K562 (cell line): ENCODE data around the gene RBM22. TPM values are rescaled to one million over a fixed set of nuclear protein-coding genes. Genes with fewer than 3 reads are reported as not detected.

ENCODE experiments used
- CEBPB ChIP-seq: fragments of 450-650 bp; IDR thresholded peaks from 2 replicates; pipeline ENCODE4 v1.6.1; 2016; ENCODE audit warnings: missing genetic modification characterization, missing compliant biosample characterization
- DNMT1 ChIP-seq: fragments of 450-650 bp; IDR thresholded peaks from 2 replicates; pipeline ENCODE4 v1.6.1; 2016; ENCODE audit warnings: antibody characterized with exemption, mild to moderate bottlenecking
- ELF4 ChIP-seq: fragments of 450-650 bp; formaldehyde crosslinking; IDR thresholded peaks from 2 replicates; pipeline ENCODE4 v1.4.0; 2022; ENCODE audit warnings: missing genetic modification characterization
- KLF6 ChIP-seq: fragments of 250-450 bp; sonication (Bioruptor Pico); IDR thresholded peaks from 2 replicates; pipeline ENCODE4 v1.4.0; 2020; ENCODE audit warnings: mild to moderate bottlenecking, moderate library complexity, borderline replicate concordance
- MEF2D ChIP-seq: conservative IDR thresholded peaks from 2 replicates; pipeline ENCODE4 v1.6.1; 2016; ENCODE audit warnings: low read depth, missing genetic modification characterization, missing compliant biosample characterization
- ZKSCAN1 ChIP-seq: fragments of 150-350 bp; IDR thresholded peaks from 2 replicates; pipeline ENCODE4 v1.6.1; 2016; ENCODE audit warnings: low read depth, low read length
- ZNF384 ChIP-seq: IDR thresholded peaks from 2 replicates; pipeline ENCODE4 v1.6.1; 2012; ENCODE audit warnings: low read depth, low read length, improper control_type of control experiment
- ZNF407 ChIP-seq: fragments of 450-650 bp; IDR thresholded peaks from 2 replicates; pipeline ENCODE4 v1.6.1; 2016; ENCODE audit warnings: low read depth
- polyA plus RNA-seq, 8 experiments: library from polyadenylated mRNA; depleted of rRNA in 4 of 8; stranded (reverse) in 5 of 8; unstranded in 3 of 8; fragments of >200 nt; fragmentation: Nextera tagmentation in 2 of 8; fragmentation: Illumina TruSeq in 1 of 8; extraction: Ambion mirVana in 2 of 8; extraction: Trizol in 1 of 8; gene quantifications; 2 replicates each; pipeline versions ENCODE4 v1.2.1 to v1.2.3, GENCODE V29; 2011 to 2014; ENCODE audit warnings: inconsistent platforms in 1 of 8, missing spikeins in 1 of 8
- total RNA-seq, 7 experiments: library from RNA; depleted of rRNA in 6 of 7; stranded (reverse); fragments of >200 nt in 6 of 7; fragmentation: Illumina TruSeq in 2 of 7; extraction: Trizol in 2 of 7; gene quantifications; 2 replicates each; pipeline versions ENCODE4 v1.2.1 to v1.2.3, GENCODE V29; 2011 to 2021; ENCODE audit warnings: low replicate concordance in 1 of 7
- TF ChIP-seq, protein P1 (sequence below), 2 experiments: fragments of 450-650 bp; IDR thresholded peaks; 2 replicates each; pipeline ENCODE4 v1.6.1; 2016; ENCODE audit warnings: mild to moderate bottlenecking in 2 of 2, borderline replicate concordance in 1 of 2, low read depth in 1 of 2, moderate library complexity in 1 of 2

The RBM22 gene
- total and polyA plus RNA-seq, 9 of the 15 experiments (the other 6 are each of a cell fraction or from before 2014, with no cell fraction given) = 31.3 to 82.2 (median 44.8) TPM

DNA sequence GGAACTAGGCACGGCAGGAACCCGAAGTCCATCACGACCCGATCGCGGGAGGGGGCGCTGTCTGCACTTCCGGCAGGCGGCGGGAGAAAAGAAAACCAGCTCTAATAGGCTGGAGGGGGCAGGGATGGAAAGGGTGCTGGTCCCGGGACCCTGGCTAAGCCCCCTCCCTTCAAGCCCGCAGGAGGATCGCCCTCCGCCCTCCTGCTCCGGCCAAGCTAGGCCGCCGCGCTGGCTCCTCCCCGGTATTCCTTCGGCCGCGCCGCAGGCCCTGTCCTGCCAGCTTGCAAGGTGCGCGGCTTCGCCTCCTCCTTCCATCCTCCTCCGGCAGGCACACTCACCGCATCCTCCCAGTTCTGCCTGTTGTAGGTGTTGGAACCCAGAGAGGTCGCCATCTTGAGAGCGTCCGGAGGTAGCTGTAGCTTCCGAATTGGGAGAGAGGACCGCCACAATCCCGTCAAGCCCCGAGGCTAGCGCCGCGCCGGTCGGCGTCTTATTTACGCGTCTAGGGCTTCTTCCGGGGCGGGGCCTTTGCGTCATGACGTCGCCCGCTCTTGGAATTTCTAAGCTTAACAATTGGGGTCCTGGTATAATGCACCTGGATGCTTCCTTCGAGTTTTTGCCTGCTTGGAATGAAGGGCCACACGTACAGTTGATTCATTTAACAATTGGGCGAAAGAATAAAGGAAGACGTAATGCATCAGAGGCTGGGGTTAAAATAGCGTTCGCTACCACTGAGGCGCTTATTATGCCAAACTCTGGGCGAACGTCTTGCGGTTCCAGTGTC, at the start of gene RBM22 (continued):
- TF ChIP-seq, protein P1, sequence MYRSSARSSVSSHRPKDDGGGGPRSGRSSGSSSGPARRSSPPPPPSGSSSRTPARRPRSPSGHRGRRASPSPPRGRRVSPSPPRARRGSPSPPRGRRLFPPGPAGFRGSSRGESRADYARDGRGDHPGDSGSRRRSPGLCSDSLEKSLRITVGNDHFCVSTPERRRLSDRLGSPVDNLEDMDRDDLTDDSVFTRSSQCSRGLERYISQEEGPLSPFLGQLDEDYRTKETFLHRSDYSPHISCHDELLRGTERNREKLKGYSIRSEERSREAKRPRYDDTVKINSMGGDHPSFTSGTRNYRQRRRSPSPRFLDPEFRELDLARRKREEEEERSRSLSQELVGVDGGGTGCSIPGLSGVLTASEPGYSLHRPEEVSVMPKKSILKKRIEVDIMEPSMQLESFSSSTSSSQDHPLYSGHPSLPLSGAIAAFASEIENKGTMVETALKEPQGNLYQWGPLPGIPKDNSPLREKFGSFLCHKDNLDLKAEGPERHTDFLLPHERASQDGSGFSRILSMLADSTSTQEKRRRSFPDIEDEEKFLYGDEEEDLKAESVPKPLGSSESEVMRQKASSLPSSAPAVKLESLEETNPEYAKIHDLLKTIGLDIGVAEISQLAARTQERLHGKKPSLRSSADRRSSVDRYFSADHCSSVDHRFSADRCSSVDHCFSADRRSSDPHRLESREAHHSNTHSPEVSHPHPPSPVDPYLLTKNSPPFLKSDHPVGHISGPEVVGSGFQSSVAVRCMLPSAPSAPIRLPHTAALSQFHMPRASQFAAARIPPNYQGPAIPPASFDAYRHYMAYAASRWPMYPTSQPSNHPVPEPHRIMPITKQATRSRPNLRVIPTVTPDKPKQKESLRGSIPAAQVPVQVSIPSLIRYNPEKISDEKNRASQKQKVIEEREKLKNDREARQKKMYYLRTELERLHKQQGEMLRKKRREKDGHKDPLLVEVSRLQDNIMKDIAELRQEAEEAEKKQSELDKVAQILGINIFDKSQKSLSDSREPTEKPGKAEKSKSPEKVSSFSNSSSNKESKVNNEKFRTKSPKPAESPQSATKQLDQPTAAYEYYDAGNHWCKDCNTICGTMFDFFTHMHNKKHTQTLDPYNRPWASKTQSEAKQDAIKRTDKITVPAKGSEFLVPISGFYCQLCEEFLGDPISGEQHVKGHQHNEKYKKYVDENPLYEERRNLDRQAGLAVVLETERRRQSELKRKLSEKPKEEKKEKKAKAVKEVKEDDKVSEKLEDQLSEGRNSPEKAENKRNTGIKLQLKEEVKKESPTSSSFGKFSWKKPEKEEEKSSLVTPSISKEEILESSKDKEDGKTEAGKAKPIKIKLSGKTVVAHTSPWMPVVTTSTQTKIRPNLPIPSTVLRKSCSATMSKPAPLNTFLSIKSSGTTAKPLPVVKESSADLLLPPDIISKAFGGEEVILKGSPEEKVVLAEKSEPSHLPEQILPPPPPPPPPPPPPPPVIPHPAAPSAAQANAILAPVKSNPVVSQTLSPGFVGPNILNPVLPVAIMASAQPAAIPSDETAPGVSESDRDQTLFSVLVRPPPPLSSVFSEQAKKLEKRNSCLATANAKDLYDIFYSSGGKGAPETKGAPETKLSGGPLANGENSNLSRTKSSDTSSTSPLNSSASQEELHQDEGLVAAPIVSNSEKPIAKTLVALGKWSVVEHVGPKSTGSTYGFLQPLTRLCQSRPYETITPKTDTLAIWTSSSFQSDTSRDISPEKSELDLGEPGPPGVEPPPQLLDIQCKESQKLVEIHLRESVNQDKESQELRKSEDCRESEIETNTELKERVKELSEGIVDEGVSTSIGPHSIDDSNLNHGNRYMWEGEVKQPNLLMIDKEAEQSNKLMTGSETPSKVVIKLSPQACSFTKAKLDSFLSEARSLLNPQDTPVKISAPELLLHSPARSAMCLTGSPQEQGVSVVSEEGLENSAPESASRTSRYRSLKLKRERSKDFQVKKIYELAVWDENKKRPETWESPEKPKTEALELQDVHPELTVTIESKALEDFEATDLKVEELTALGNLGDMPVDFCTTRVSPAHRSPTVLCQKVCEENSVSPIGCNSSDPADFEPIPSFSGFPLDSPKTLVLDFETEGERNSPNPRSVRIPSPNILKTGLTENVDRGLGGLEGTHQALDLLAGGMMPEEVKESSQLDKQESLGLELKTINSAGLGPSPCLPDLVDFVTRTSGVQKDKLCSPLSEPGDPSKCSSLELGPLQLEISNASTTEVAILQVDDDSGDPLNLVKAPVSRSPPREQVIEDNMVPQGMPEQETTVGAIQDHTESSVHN (IDR thresholded peaks at IDR 0.05; ENCODE audit: borderline replicate concordance in 1 of 2, low read depth in 1 of 2) = no peak
- no peak for TF ChIP-seq ELF4 (CRISPR knock-in tag)
- no peak for TF ChIP-seq ZNF384
- TF ChIP-seq ZNF407 = no peak
- TF ChIP-seq MEF2D = no peak
- no peak for TF ChIP-seq CEBPB (tag)
- no peak for TF ChIP-seq KLF6 (CRISPR knock-in tag)
- no peak for TF ChIP-seq ZKSCAN1
- TF ChIP-seq DNMT1 = no peak
